OCI-LY3 (cell line): ENCODE measurements around the gene PPP1R9A.

Source experiments
- H2AFZ ChIP-seq: fragments of 200-600, 300-600 bp; shearing (Covaris generic); 2 replicates; pipeline ENCODE4 v1.6.0; 2014; ENCODE audit warnings: antibody characterized with exemption, low read depth, low read length
- H3K27ac ChIP-seq: fragments of 200-600, 300-600 bp; sonication (generic); 2 replicates; pipeline ENCODE4 v1.5.1; 2014; ENCODE audit warnings: mild to moderate bottlenecking, low read length, moderate library complexity, mixed read lengths
- H3K27me3 ChIP-seq: fragments of 200-600, 300-600 bp; sonication (generic); 2 replicates; pipeline ENCODE4 v1.6.1; 2014; ENCODE audit warnings: low read depth, low read length, mixed read lengths
- H3K36me3 ChIP-seq: fragments of 200-600, 300-600 bp; sonication (generic); replicated peaks from 2 replicates; pipeline ENCODE3; 2014; ENCODE audit warnings: low read depth, low read length, mixed read lengths
- H3K4me1 ChIP-seq: fragments of 300-600, 200-600 bp; sonication (generic); 2 replicates; pipeline ENCODE4 v1.6.1; 2014; ENCODE audit warnings: low read length, mixed read lengths
- H3K4me2 ChIP-seq: fragments of 200-600, 300-600 bp; sonication (generic); 2 replicates; pipeline ENCODE4 v1.6.1; 2014; ENCODE audit warnings: low read length, mixed read lengths
- H3K4me3 ChIP-seq: fragments of 300-600, 200-600 bp; sonication (generic); 2 replicates; pipeline ENCODE4 v1.5.1; 2014; ENCODE audit warnings: antibody characterized with exemption, mild to moderate bottlenecking, low read length, moderate library complexity
- H3K79me2 ChIP-seq: fragments of 300-600, 200-600 bp; shearing (Covaris generic); 2 replicates; pipeline ENCODE4 v1.6.1; 2014; ENCODE audit warnings: mild to moderate bottlenecking, low read length, mixed read lengths
- H3K9ac ChIP-seq: fragments of 300-600, 200-600 bp; shearing (Covaris generic); 2 replicates; pipeline ENCODE4 v1.6.0; 2014; ENCODE audit warnings: mild to moderate bottlenecking, low read length, moderate library complexity
- H3K9me3 ChIP-seq: fragments of 200-600, 300-600 bp; shearing (Covaris generic); 2 replicates; pipeline ENCODE4 v1.6.1; 2014; ENCODE audit warnings: low read length, mixed read lengths; ENCODE audit not compliant: insufficient read depth
- H4K20me1 ChIP-seq: fragments of 200-600, 300-600 bp; sonication (generic); 2 replicates; pipeline ENCODE4 v1.6.1; 2016; ENCODE audit warnings: low read length, mixed read lengths; ENCODE audit not compliant: insufficient read depth
- EZH2phosphoT487 ChIP-seq: fragments of 200-600 bp; shearing (Covaris generic); IDR thresholded peaks from 2 replicates; pipeline ENCODE4 v1.6.1; 2018; ENCODE audit warnings: antibody characterized with exemption, mixed run types, low read depth
- TF ChIP-seq, protein P1 (sequence below): fragments of 200-600, 300-600 bp; sonication (generic); IDR thresholded peaks from 2 replicates; pipeline ENCODE4 v1.5.1; 2014; ENCODE audit warnings: antibody characterized with exemption, low read length, low read depth

PPP1R9A gene

DNA sequence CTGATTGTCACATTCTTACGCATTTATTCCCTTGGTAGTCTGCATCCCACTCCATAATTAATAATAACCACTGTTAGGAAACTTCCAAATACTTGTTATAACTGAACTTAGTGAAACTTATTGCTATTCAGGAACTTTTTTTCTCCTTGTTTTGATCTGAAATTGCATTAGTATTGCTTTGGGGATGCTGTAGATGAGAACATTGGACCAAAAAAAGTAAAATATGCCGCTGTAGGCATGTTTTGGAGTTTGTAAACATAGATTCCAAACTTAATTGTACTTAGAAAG, 1.7 kb downstream of the PPP1R9A start:
- Histone ChIP-seq H3K4me1 (no peaks in the 10 kb centered on the region), H3K4me3 (no peak overlapping the region), H2AFZ (no peak overlapping the region), H4K20me1 (no peaks in the 10 kb centered on the region), H3K9ac (no peak overlapping the region), H3K9me3 (no peaks in the 10 kb centered on the region), H3K27me3 (no peaks in the 10 kb centered on the region), H3K79me2 (no peaks in the 10 kb centered on the region), H3K4me2 (no peak overlapping the region), H3K36me3 (no peaks in the 10 kb centered on the region), H3K27ac (no peak overlapping the region)
- no peak for TF ChIP-seq EZH2phosphoT487
- TF ChIP-seq, protein P1, sequence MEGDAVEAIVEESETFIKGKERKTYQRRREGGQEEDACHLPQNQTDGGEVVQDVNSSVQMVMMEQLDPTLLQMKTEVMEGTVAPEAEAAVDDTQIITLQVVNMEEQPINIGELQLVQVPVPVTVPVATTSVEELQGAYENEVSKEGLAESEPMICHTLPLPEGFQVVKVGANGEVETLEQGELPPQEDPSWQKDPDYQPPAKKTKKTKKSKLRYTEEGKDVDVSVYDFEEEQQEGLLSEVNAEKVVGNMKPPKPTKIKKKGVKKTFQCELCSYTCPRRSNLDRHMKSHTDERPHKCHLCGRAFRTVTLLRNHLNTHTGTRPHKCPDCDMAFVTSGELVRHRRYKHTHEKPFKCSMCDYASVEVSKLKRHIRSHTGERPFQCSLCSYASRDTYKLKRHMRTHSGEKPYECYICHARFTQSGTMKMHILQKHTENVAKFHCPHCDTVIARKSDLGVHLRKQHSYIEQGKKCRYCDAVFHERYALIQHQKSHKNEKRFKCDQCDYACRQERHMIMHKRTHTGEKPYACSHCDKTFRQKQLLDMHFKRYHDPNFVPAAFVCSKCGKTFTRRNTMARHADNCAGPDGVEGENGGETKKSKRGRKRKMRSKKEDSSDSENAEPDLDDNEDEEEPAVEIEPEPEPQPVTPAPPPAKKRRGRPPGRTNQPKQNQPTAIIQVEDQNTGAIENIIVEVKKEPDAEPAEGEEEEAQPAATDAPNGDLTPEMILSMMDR = no peak

DNA sequence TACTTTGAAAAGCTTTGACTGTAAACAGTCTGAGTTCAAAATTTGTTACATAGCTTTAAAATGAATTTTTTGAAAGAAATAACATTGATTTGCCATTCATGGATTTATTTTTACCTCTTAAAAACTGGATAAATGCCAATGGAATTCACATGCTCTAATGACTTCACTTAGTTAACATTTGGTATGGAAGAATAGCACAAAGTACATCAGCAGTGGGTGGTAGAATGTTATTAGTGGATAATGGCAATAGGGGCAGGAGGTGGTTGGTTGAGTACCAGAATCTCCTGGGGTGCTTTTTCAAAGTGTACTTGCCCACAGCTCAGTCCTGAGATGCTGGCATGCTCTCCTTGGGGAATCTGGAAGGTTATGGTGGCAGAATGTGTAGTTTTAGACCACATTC, 4.7 kb downstream of the PPP1R9A start:
- H3K9ac ChIP-seq = no peak overlapping the region
- no peaks in the 10 kb centered on the region for H3K9me3 ChIP-seq
- H2AFZ ChIP-seq = no peak overlapping the region
- TF ChIP-seq, protein P1 = no peak
- no peak for TF ChIP-seq EZH2phosphoT487
- H3K4me2 ChIP-seq = no peak overlapping the region
- no peak overlapping the region for H3K4me3 ChIP-seq
- no peaks in the 10 kb centered on the region for H3K4me1 ChIP-seq
- H3K27me3 ChIP-seq = no peaks in the 10 kb centered on the region
- H3K79me2 ChIP-seq = no peaks in the 10 kb centered on the region
- no peak overlapping the region for H3K27ac ChIP-seq
- no peaks in the 10 kb centered on the region for H3K36me3 ChIP-seq
- no peaks in the 10 kb centered on the region for H4K20me1 ChIP-seq

DNA sequence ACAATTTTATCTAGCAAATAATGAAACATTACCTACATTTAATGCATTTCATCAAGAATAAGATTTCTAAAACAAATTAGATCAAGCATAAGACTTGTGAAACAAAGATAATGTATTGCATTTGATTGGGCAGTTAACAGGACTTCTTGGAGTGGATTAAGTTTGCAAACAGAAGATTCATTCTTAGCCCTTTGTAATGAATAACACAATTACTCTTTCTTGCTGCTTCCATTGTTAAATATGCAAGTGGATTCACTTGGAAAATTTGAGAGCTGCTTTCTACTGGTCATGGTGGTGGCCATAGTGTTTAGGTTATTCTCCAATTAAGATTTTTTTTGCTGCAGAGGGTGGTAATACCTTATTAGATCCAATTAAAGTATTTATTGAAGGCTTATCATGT, 6.0 kb downstream of the PPP1R9A start:
- H3K4me2 ChIP-seq = no peak overlapping the region
- H3K4me3 ChIP-seq = no peak overlapping the region
- no peaks in the 10 kb centered on the region for H3K4me1 ChIP-seq
- H3K27me3 ChIP-seq = no peaks in the 10 kb centered on the region
- TF ChIP-seq, protein P1 = no peak
- TF ChIP-seq EZH2phosphoT487 = no peak
- no peaks in the 10 kb centered on the region for H3K79me2 ChIP-seq
- no peak overlapping the region for H3K27ac ChIP-seq
- no peaks in the 10 kb centered on the region for H3K36me3 ChIP-seq
- H2AFZ ChIP-seq = no peak overlapping the region
- no peak overlapping the region for H3K9ac ChIP-seq
- no peaks in the 10 kb centered on the region for H3K9me3 ChIP-seq
- H4K20me1 ChIP-seq = no peaks in the 10 kb centered on the region

DNA sequence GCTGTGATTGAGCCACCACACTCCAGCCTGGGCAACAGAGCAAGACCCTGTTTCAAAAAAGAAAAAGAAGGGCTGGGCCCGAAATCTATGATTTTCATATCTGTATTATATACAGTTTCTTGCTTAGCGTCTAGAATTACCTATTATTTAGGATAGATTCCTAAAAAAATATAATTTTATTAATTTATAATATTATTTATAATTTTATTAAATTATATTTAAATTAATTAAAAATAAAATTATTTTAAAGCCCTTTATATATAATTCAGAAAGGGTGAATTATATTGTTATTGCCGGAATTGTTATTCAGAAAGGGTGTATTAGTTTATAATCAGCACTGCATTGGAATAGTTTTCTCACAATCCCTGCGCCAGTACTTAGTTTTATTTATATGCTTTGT, 14.5 kb downstream of the PPP1R9A start:
- Histone ChIP-seq H3K4me3 (no peak overlapping the region), H3K4me1 (no peaks in the 10 kb centered on the region), H4K20me1 (no peaks in the 10 kb centered on the region), H3K9me3 (no peaks in the 10 kb centered on the region), H3K27ac (no peak overlapping the region), H3K36me3 (no peaks in the 10 kb centered on the region), H3K79me2 (no peaks in the 10 kb centered on the region), H3K9ac (no peak overlapping the region), H3K27me3 (no peaks in the 10 kb centered on the region), H3K4me2 (no peak overlapping the region), H2AFZ (no peak overlapping the region)
- TF ChIP-seq, protein P1 = no peak
- no peak for TF ChIP-seq EZH2phosphoT487
